Endodermal cell (in vitro differentiated cells): ENCODE results near the gene CACNA1I. TPM values are rescaled to one million over a fixed set of nuclear protein-coding genes. Genes with fewer than 3 reads are reported as not detected.

ENCODE experiments used
- DNase-seq: peaks from one replicate; pipeline ENCODE4 v3.0.0-alpha.2; 2017
- H3K27ac ChIP-seq: 2 replicates; pipeline ENCODE4 v1.5.1; 2013; ENCODE audit warnings: mild to moderate bottlenecking, low read depth, low read length, moderate library complexity
- H3K27me3 ChIP-seq: 2 replicates; pipeline ENCODE4 v1.6.1; 2013; ENCODE audit warnings: mild to moderate bottlenecking, low read length, moderate library complexity; ENCODE audit not compliant: insufficient read depth, control insufficient read depth, poor library complexity, severe bottlenecking
- H3K36me3 ChIP-seq: 2 replicates; pipeline ENCODE4 v1.7.0; 2013; ENCODE audit warnings: mild to moderate bottlenecking, low read length, moderate library complexity; ENCODE audit not compliant: control insufficient read depth, insufficient read depth
- H3K4me1 ChIP-seq: one replicate; pipeline ENCODE4 v1.7.0; 2013; ENCODE audit warnings: low read length; ENCODE audit not compliant: control insufficient read depth, insufficient read depth
- H3K4me3 ChIP-seq: 2 replicates; pipeline ENCODE4 v1.5.1; 2013; ENCODE audit warnings: mild to moderate bottlenecking, low read length, moderate library complexity
- H3K9ac ChIP-seq: 2 replicates; pipeline ENCODE4 v1.6.1; 2013; ENCODE audit warnings: mild to moderate bottlenecking, low read length, moderate library complexity; ENCODE audit not compliant: poor library complexity, severe bottlenecking; ENCODE audit errors: extremely low read depth
- H3K9me3 ChIP-seq: 2 replicates; pipeline ENCODE4 v1.6.1; 2013; ENCODE audit warnings: mild to moderate bottlenecking, low read length, moderate library complexity; ENCODE audit not compliant: control insufficient read depth
- H3K27ac Mint-ChIP-seq: 2 replicates; pipeline ENCODE4 v1.8.0; 2020; ENCODE audit warnings: mixed read lengths
- H3K27me3 Mint-ChIP-seq: 2 replicates; pipeline ENCODE4 v1.8.0; 2021; ENCODE audit warnings: mild to moderate bottlenecking, mixed read lengths; ENCODE audit not compliant: insufficient read depth
- H3K36me3 Mint-ChIP-seq: 2 replicates; pipeline ENCODE4 v1.8.0; 2020; ENCODE audit warnings: low read depth, mixed read lengths
- H3K4me1 Mint-ChIP-seq: 2 replicates; pipeline ENCODE4 v1.8.0; 2020; ENCODE audit warnings: mixed read lengths
- H3K4me3 Mint-ChIP-seq: 2 replicates; pipeline ENCODE4 v1.8.0; 2020; ENCODE audit warnings: mild to moderate bottlenecking, moderate library complexity, mixed read lengths
- H3K9me3 Mint-ChIP-seq: 2 replicates; pipeline ENCODE4 v1.8.0; 2020; ENCODE audit warnings: mild to moderate bottlenecking, mixed read lengths
- CTCF ChIP-seq: fragments of 200-600 bp; sonication (generic); conservative IDR thresholded peaks from 2 replicates; pipeline ENCODE4 v1.5.0; 2021; ENCODE audit warnings: antibody characterized with exemption, mild to moderate bottlenecking
- WGBS, 2 experiments: methylation state at CpG; one replicate each; pipeline versions ENCODE4 v1.1.5 to v1.1.7; 2013; ENCODE audit warnings: missing lambda C conversion rate in 2 of 2, mixed read lengths in 1 of 2; ENCODE audit not compliant: insufficient coverage in 1 of 2, insufficient read length in 1 of 2; 5-methylcytosine and 5-hydroxymethylcytosine counted together
- total RNA-seq, 2 donors: library from RNA; stranded (reverse); fragmentation: NEBNext Ultra II Directional in 1 of 2; extraction: Animal tissue kit (Norgen Biotek cat#: 25700) in 1 of 2; gene quantifications; 2 replicates in 1 of 2; 3 replicates in 1 of 2; pipeline ENCODE4 v1.2.1, GENCODE V29; 2021

Gene CACNA1I
- total RNA-seq, 2 donors from 2014 or later = 1.2 to 2.2 TPM

GRCh38 chr22:39568278-39568981, 2.1 kb upstream of the CACNA1I start:
- Mint-ChIP-seq H3K4me3 (no peak overlapping the region), H3K36me3 (no peaks in the 10 kb centered on the region), H3K4me1 (no peaks in the 10 kb centered on the region), H3K9me3 (no peaks in the 10 kb centered on the region), H3K27me3 (peaks cover 2% of the 10 kb centered on the region), H3K27ac (no peak overlapping the region)
- WGBS, 2 experiments = 90 to 91% methylated on average over 13 to 19 of the region's 19 CpGs
- no peaks in the 10 kb centered on the region for H3K27me3 ChIP-seq
- no peaks in the 10 kb centered on the region for H3K9me3 ChIP-seq
- H3K4me1 ChIP-seq = no peaks in the 10 kb centered on the region
- no peak for DNase-seq
- no peak overlapping the region for H3K9ac ChIP-seq
- no peak overlapping the region for H3K4me3 ChIP-seq
- no peak overlapping the region for H3K27ac ChIP-seq
- no peaks in the 10 kb centered on the region for H3K36me3 ChIP-seq
- TF ChIP-seq CTCF = no peak

- no peak for DNase-seq
- Mint-ChIP-seq H3K27ac (no peak overlapping the region), H3K4me1 (no peaks in the 10 kb centered on the region), H3K27me3 (peaks cover 2% of the 10 kb centered on the region), H3K4me3 (no peak overlapping the region), H3K36me3 (no peaks in the 10 kb centered on the region), H3K9me3 (no peaks in the 10 kb centered on the region)
- H3K27me3 ChIP-seq = no peaks in the 10 kb centered on the region
- no peaks in the 10 kb centered on the region for H3K36me3 ChIP-seq
- H3K4me3 ChIP-seq = no peak overlapping the region
- 90 to 97% methylated on average over 7 of the region's 7 CpGs for WGBS, 2 experiments
- no peak overlapping the region for H3K27ac ChIP-seq
- no peak for TF ChIP-seq CTCF
- no peak overlapping the region for H3K9ac ChIP-seq
- H3K4me1 ChIP-seq = no peaks in the 10 kb centered on the region
- H3K9me3 ChIP-seq = no peaks in the 10 kb centered on the region
Measured at GRCh38 chr22:39569066-39569465, 1.5 kb upstream of the CACNA1I start.

GRCh38 chr22:39570226-39570625, 327 bp upstream of the CACNA1I start:
- Histone ChIP-seq H3K27me3 (no peaks in the 10 kb centered on the region), H3K9me3 (no peaks in the 10 kb centered on the region), H3K4me1 (no peaks in the 10 kb centered on the region), H3K4me3 (no peak overlapping the region), H3K36me3 (no peaks in the 10 kb centered on the region), H3K27ac (no peak overlapping the region), H3K9ac (no peak overlapping the region)
- DNase-seq = no peak
- Mint-ChIP-seq H3K4me3 (no peak overlapping the region), H3K27me3 (peaks cover 2% of the 10 kb centered on the region), H3K4me1 (no peaks in the 10 kb centered on the region), H3K36me3 (no peaks in the 10 kb centered on the region), H3K9me3 (no peaks in the 10 kb centered on the region), H3K27ac (no peak overlapping the region)
- 90 to 100% methylated on average over 1 to 2 of the region's 3 CpGs for WGBS, 2 experiments
- no peak for TF ChIP-seq CTCF
